ENCODE results near the gene EPC1.
A peak's percentile ranks its signal among the peaks of the same experiment; 100 is the strongest.

Gene EPC1

DNA sequence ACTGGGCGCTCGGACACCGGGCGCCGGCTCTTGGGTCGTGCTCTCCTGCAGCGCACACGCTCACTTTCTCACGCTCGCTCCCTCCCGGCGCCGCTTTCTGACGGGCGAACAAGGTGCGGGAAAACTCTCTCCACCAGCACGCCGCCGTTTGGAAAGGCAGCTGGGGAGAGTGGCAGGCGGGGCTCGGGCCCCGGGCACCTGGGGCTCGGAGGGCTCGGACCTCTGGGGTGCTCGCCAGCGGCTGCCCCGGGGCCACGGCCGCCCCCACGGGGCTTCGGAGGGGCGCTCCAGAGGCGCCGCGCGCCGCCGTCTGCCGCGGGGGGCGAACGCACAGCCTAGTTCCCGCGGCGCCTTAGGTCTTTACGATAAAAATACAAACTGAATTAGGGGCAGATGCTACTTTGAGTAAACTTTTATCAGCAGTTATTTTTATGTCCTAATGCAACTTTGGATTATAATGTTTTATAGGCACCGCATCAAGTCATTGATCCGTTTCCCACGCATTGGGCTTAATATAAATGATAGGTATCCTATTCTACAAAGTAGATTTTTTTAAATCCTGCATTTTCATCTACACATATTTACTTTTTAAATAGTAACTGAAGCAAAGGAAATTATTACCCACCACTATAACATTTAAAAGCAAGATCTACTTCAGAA lies 535 bp upstream of the EPC1 start:
- TF ChIP-seq, protein P1, sequence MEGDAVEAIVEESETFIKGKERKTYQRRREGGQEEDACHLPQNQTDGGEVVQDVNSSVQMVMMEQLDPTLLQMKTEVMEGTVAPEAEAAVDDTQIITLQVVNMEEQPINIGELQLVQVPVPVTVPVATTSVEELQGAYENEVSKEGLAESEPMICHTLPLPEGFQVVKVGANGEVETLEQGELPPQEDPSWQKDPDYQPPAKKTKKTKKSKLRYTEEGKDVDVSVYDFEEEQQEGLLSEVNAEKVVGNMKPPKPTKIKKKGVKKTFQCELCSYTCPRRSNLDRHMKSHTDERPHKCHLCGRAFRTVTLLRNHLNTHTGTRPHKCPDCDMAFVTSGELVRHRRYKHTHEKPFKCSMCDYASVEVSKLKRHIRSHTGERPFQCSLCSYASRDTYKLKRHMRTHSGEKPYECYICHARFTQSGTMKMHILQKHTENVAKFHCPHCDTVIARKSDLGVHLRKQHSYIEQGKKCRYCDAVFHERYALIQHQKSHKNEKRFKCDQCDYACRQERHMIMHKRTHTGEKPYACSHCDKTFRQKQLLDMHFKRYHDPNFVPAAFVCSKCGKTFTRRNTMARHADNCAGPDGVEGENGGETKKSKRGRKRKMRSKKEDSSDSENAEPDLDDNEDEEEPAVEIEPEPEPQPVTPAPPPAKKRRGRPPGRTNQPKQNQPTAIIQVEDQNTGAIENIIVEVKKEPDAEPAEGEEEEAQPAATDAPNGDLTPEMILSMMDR (conservative IDR thresholded peaks at IDR 0.05; ENCODE audit: low read depth, low read length), result no peak
- peak overlapping the region; percentile 93 for H3K4me3 ChIP-seq (ENCODE audit: low read depth, low read length)
- no peak for DNase-seq (ENCODE audit: low read depth)

DNA sequence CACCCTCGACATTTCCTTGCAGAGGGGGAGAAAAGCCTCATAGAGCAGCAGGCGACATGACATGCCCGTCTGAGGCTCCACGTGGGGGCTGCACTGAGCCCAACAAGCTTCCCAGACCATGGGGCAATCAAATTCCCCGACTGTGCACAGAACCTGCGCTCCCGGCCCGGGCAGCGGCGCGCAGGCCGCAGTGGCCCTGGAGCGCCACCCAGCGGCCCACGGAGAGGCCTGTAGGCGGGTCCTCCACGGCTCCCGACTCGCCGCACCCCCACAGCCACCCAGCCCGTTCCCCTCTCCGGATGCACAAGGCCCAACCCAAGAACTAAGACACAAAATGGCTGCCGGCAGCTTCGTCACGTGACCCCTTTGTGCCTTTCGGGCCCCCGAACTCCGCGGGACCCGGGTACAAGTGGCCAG lies 816 bp downstream of the EPC1 start:
- TF ChIP-seq, protein P1 (conservative IDR thresholded peaks at IDR 0.05; ENCODE audit: low read depth, low read length), result peak; percentile 71
- peak; percentile 98 for DNase-seq (ENCODE audit: low read depth)
- H3K4me3 ChIP-seq (ENCODE audit: low read depth, low read length), result peak overlapping the region; percentile 93

DNA sequence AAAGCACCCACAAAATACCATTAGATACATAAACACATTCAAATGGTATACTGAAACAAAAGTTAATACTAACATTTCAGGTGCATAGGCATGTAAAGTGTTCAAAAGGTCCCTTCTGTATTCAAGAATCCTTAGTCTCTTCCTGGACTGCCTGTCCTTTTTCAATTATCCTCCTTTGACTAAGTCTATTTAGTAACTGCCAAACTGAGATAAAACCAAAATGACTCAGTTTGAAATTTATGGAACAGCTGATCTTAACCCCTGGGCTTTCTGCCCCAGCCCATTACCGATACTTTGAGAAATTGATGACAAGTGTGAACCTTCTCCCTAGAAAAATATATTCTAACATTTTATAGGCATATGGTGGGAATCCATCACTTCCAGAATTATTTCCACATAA lies 5.4 kb downstream of the EPC1 start:
- TF ChIP-seq, protein P1 (conservative IDR thresholded peaks at IDR 0.05; ENCODE audit: low read depth, low read length), result no peak
- DNase-seq (ENCODE audit: low read depth), result no peak
- H3K4me3 ChIP-seq (ENCODE audit: low read depth, low read length), result no peak overlapping the region

DNA sequence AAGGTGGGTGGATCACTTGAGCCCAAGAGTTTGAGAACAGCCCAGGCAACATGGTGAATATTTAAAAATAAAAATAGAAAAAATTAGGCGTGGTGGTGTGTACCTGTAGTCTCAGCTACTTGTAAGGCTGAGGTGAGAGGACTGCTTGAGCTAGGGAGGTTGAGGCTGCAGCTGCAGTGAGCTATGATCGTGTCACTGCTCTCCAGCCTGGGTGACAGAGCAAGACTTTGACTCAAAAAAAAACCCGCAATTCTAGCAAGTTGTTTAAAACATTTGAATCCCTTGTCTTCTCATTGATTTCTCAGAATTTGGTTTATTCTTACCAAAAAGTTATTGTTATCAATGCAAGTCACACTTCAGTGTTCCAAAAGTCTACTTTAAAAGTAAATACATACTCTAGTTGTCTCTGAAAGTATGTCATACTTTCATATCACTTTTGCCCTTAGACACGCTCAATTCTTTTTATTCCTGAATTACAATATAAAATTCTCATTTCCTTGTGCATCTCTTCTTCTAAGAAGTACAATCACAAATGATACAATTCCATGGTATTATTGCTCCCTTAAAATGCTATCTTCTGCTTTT lies 6.3 kb downstream of the EPC1 start:
- TF ChIP-seq, protein P1 (conservative IDR thresholded peaks at IDR 0.05; ENCODE audit: low read depth, low read length), result no peak
- DNase-seq (ENCODE audit: low read depth), result no peak
- no peak overlapping the region for H3K4me3 ChIP-seq (ENCODE audit: low read depth, low read length)

DNA sequence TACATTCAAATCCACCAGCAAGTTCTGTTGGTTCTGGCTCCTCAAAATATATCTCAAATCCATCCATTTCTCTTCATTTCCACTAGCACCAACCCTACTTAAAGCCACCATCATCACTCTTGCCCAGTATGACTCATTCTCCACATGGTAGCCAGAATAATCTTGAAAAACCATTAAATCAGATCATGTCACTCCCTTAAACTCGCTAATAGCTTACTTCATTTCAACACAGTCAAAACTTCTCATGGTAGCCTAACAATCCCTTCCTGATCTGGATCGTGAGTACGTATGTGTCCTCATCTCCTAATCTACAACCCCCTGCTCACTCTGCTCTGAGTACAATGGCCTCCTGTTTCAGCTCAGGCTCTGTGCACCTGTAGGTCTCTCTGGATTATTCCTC lies 8.7 kb downstream of the EPC1 start:
- no peak overlapping the region for H3K4me3 ChIP-seq (ENCODE audit: low read depth, low read length)
- no peak for DNase-seq (ENCODE audit: low read depth)
- TF ChIP-seq, protein P1 (conservative IDR thresholded peaks at IDR 0.05; ENCODE audit: low read depth, low read length), result no peak

DNA sequence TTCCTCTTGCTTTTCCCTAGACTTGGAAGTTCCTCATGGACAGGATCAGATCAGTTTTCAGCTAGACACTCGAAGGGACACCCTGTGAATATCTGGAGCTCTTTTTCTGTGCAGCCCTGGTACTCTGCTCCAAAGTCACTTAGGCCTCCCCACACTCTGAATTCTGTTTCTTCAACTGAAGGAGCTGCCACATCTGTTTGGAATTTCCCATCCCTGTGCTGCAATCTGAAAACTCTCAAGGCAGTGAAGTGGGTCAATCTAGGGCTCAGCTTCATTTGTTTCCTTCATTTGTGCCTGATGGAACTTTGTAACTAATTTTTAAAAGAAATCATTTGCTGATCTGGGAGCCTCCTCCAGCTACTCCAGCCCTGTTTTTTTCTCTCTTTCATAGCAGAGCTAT lies 9.6 kb downstream of the EPC1 start:
- no peak for DNase-seq (ENCODE audit: low read depth)
- H3K4me3 ChIP-seq (ENCODE audit: low read depth, low read length), result no peak overlapping the region
- TF ChIP-seq, protein P1 (conservative IDR thresholded peaks at IDR 0.05; ENCODE audit: low read depth, low read length), result no peak

DNA sequence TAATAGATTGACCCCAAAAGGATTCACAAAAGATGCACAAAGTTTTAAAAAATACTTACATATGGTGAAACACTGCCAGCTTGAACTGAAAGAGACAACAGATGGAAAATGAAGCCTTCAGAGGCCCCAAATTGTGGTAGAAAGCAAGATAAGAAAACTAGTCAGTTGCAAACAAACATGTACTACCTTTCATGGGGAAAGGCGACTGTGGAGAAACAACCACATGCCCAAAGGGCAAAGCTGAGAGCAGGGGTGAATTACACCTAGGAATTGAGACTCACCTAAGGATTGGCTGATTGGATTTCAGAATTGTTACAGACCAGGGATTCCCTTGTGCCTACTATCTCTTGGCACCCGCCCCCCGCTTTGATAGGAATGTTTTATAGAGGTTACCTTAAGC lies 13.1 kb downstream of the EPC1 start:
- no peak for DNase-seq (ENCODE audit: low read depth)
- TF ChIP-seq, protein P1 (conservative IDR thresholded peaks at IDR 0.05; ENCODE audit: low read depth, low read length), result no peak
- H3K4me3 ChIP-seq (ENCODE audit: low read depth, low read length), result no peak overlapping the region
